Gastrocnemius medialis (tissue), 4 donors: ENCODE data around the gene SLC22A1. TPM values are rescaled to one million over a fixed set of nuclear protein-coding genes. Genes with fewer than 3 reads are reported as not detected.

Experiments
- ATAC-seq, 2 donors: fragments of 150-250 bp; one replicate each; pipeline ENCODE4 v1.9.1; 2016
- DNase-seq, 2 donors: peaks; one replicate each; pipeline ENCODE4 v3.0.0-alpha.2; 2019
- H3K27ac ChIP-seq, 4 donors: fragments of 200-600 bp; sonication (generic); 1 replicate in 1 of 4; 2 replicates in 3 of 4; pipeline ENCODE4 v1.5.1; 2016 to 2018; ENCODE audit warnings: mild to moderate bottlenecking in 2 of 4, moderate library complexity in 1 of 4
- H3K27me3 ChIP-seq, 3 donors: fragments of 200-600 bp; sonication (generic) in 2 of 3; 1 replicate in 1 of 3; 2 replicates in 2 of 3; pipeline versions ENCODE4 v1.5.1 to v1.6.0; 2016 to 2019; ENCODE audit warnings: mild to moderate bottlenecking in 1 of 3, moderate library complexity in 1 of 3
- H3K36me3 ChIP-seq, 2 donors: fragments of 200-600 bp; sonication (generic) in 1 of 2; one replicate each; pipeline ENCODE4 v1.5.1; 2017 to 2018
- H3K4me1 ChIP-seq, 2 donors: fragments of 200-600 bp; sonication (generic) in 1 of 2; one replicate each; pipeline ENCODE4 v1.5.1; 2016 to 2017; ENCODE audit warnings: mild to moderate bottlenecking in 2 of 2
- H3K4me3 ChIP-seq, 4 donors: fragments of 200-600 bp; sonication (generic) in 3 of 4; 1 replicate in 1 of 4; 2 replicates in 3 of 4; pipeline ENCODE4 v1.5.1; 2016 to 2019; ENCODE audit warnings: mild to moderate bottlenecking in 2 of 4
- H3K9me3 ChIP-seq, 3 donors: fragments of 200-600 bp; sonication (generic) in 2 of 3; 1 replicate in 1 of 3; 2 replicates in 2 of 3; pipeline ENCODE4 v1.5.1; 2016 to 2019
- CTCF ChIP-seq, 5 experiments: fragments of 450-650 bp in 3 of 5; fragments of 200-600 bp in 2 of 5; sonication (generic) in 2 of 5; IDR thresholded peaks in 4 of 5; conservative IDR thresholded peaks in 1 of 5; 1 replicate in 4 of 5; 2 replicates in 1 of 5; pipeline ENCODE4 v1.5.1; 2016 to 2019; ENCODE audit warnings: antibody characterized with exemption in 5 of 5, mild to moderate bottlenecking in 3 of 5, moderate library complexity in 3 of 5
- POLR2A ChIP-seq, 2 donors: fragments of 450-650 bp; IDR thresholded peaks; one replicate each; pipeline ENCODE4 v1.6.1; 2017; ENCODE audit warnings: antibody characterized with exemption in 2 of 2, mild to moderate bottlenecking in 2 of 2, moderate library complexity in 2 of 2
- in situ Hi-C, 4 donors: fragments of 200-750 bp; cut with MboI; loops; one replicate each; pipeline versions ENCODE4 v1.15.0 to v1.8.0; 2017; ENCODE audit warnings: low sequenced_read_pairs in 4 of 4
- intact Hi-C: fragments of 100-400 bp; cut with DNase I; formaldehyde crosslinking; loops from one replicate; pipeline ENCODE4 v1.15.1; 2023; ENCODE audit warnings: low total_unique reads
- total RNA-seq, 4 donors: library from RNA; depleted of rRNA; stranded (reverse); fragments of >200 nt; gene quantifications; one replicate each; pipeline versions ENCODE4 v1.1.0 to v1.2.3, GENCODE V29; 2016

SLC22A1 gene
- 1 to 10 TPM in 2 of 4 donors, under 1 TPM in 2; 0.78 to 1.4 (median 1.1) TPM for total RNA-seq

GRCh38 chr6:160121558-160121957 lies at the start of gene SLC22A1:
Gene SLC22A1 (plus strand): TSS chr6:160121815. CDS start chr6:160121936, 121 bp downstream.
- ATAC-seq: no peak
- Histone ChIP-seq H3K27ac (no peak within 1 kb of the TSS), H3K27me3 (no peaks in the 10 kb centered on the region), H3K9me3 (no peaks in the 10 kb centered on the region), H3K36me3 (peaks cover 0 to 15% of the 10 kb centered on the region in 2 donors), H3K4me1 (no peaks in the 10 kb centered on the region), H3K4me3 (no peak within 1 kb of the TSS)
- in situ Hi-C loops (no loop called here), intact Hi-C loops (no loop called here)
- DNase-seq: no peak
- TF ChIP-seq POLR2A (IDR thresholded peaks at IDR 0.05) (no peak), CTCF (IDR thresholded peaks at IDR 0.05 in 4 of 5, conservative IDR thresholded peaks at IDR 0.05 in 1 of 5) (no peak)

GRCh38 chr6:160073272-160073671 lies 48.3 kb upstream of the SLC22A1 start:
- H3K27ac ChIP-seq: no peak overlapping the region
- in situ Hi-C loops: no loop called here
- intact Hi-C loops: no loop called here
- ATAC-seq (no peak), DNase-seq (no peak)
- no peaks in the 10 kb centered on the region for H3K27me3 ChIP-seq
- no peak overlapping the region for H3K4me3 ChIP-seq
- TF ChIP-seq CTCF (IDR thresholded peaks at IDR 0.05 in 4 of 5, conservative IDR thresholded peaks at IDR 0.05 in 1 of 5) (no peak), POLR2A (IDR thresholded peaks at IDR 0.05) (no peak)
- no peaks in the 10 kb centered on the region for H3K9me3 ChIP-seq
- peaks cover under 1 to 95% of the 10 kb centered on the region in 2 donors for H3K36me3 ChIP-seq
- H3K4me1 ChIP-seq: no peaks in the 10 kb centered on the region

GRCh38 chr6:160076009-160076408 lies 45.6 kb upstream of the SLC22A1 start:
- no peaks in the 10 kb centered on the region for H3K9me3 ChIP-seq
- H3K27me3 ChIP-seq: no peaks in the 10 kb centered on the region
- TF ChIP-seq POLR2A (IDR thresholded peaks at IDR 0.05) (no peak), CTCF (IDR thresholded peaks at IDR 0.05 in 4 of 5, conservative IDR thresholded peaks at IDR 0.05 in 1 of 5) (no peak)
- H3K4me3 ChIP-seq: no peak overlapping the region
- H3K27ac ChIP-seq: no peak overlapping the region
- in situ Hi-C loops (loop anchor here in 1 of 4 donors (25.0 kb wide), 1 partner anchor 214 kb away; no protein-coding TSS in a partner anchor), intact Hi-C loops (no loop called here)
- H3K4me1 ChIP-seq: no peaks in the 10 kb centered on the region
- no peak for ATAC-seq
- H3K36me3 ChIP-seq: peaks cover 0 to 95% of the 10 kb centered on the region in 2 donors
- DNase-seq: no peak

- DNase-seq (no peak), ATAC-seq (no peak)
- in situ Hi-C loops (loop anchor here in 1 of 4 donors (25.0 kb wide), 1 partner anchor 215 kb away; no protein-coding TSS in a partner anchor), intact Hi-C loops (no loop called here)
- no peaks in the 10 kb centered on the region for H3K4me1 ChIP-seq
- no peaks in the 10 kb centered on the region for H3K9me3 ChIP-seq
- H3K4me3 ChIP-seq: no peak overlapping the region
- H3K27ac ChIP-seq: no peak overlapping the region
- TF ChIP-seq CTCF (IDR thresholded peaks at IDR 0.05 in 4 of 5, conservative IDR thresholded peaks at IDR 0.05 in 1 of 5) (no peak), POLR2A (IDR thresholded peaks at IDR 0.05) (no peak)
- peaks cover 0 to 95% of the 10 kb centered on the region in 2 donors for H3K36me3 ChIP-seq
- no peaks in the 10 kb centered on the region for H3K27me3 ChIP-seq
These were observed 44.6 kb upstream of the SLC22A1 start for GRCh38 chr6:160077024-160077423.

- in situ Hi-C loops: loop anchor here in 1 of 4 donors (25.0 kb wide), 1 partner anchor 215 kb away; no protein-coding TSS in a partner anchor
These were observed 44.1 kb upstream of the SLC22A1 start for GRCh38 chr6:160077526-160077925.

More at GRCh38 chr6:160077526-160077925, 44.1 kb upstream of the SLC22A1 start:
- H3K4me1 ChIP-seq: no peaks in the 10 kb centered on the region
- no peak for DNase-seq
- no peak for ATAC-seq
- H3K9me3 ChIP-seq: no peaks in the 10 kb centered on the region
- intact Hi-C loops: no loop called here
- TF ChIP-seq CTCF (IDR thresholded peaks at IDR 0.05 in 4 of 5, conservative IDR thresholded peaks at IDR 0.05 in 1 of 5): no peak
- H3K36me3 ChIP-seq: peaks cover 0 to 95% of the 10 kb centered on the region in 2 donors
- H3K27ac ChIP-seq: no peak overlapping the region
- H3K27me3 ChIP-seq: no peaks in the 10 kb centered on the region
- no peak overlapping the region for H3K4me3 ChIP-seq
